ENCODE measurements around the gene CERT1.
"Not testable (repeated sequence)": the region's sequence is repeated elsewhere in the genome, so short reads cannot be mapped to it uniquely, and the experiment has no call there.

Gene CERT1

DNA sequence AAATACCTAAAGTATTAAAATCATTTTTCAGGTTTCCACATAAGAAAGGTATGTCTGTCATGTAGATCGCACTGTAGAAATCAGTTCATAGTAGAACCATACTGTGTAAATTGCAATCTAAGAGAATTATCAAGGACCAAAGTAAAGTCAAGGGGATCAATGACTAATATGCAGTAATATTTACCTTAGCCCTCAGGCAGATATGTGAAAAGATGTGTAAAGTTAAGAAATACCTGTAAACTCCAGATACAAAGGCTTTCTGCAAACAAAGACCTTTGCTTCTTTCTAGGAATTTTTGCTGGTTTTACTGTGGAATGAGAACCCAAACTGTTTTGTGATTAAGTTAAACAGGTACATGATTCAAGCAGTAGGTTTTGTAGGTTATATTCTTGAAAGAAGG is 11.8 kb upstream of the CERT1 start:
- DNase-seq: no peak

DNA sequence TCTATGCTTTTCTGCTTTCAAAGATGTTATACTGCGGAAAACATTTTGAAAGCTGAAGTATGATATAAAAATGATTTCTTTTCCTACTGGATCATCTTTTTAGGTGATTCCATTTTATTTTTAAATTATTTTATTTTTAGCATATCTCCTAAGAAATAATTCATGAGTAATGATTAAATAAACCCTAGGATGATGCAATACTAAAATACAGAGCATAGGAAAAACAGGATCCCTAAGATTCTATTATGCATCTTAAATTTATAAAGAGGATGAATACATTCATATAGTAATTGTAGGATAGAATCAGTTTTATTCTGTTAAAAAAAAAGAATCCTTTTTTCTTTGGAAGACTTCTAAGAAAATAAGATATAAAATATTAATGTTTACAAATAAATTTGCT is 11.1 kb upstream of the CERT1 start:
- no peak for DNase-seq

DNA sequence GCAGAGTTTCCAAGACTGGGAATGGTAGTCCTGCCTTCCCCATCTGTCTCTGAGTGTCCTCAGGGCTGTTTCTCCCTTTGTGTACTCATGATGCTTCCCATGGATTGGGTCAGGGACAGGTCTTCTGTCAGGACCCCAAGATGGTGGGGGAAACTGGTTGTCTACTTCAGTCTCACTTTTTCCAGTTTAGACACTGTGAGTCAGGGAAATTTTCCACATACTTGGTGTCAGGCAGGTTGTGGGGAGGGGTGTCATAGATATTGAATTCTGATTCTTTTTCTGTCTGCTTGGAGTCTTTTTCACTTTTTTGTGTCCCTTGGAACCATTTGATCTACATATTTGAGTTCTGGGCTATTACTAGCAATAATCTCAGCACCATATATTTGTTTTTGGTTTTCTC is 10.6 kb upstream of the CERT1 start:
- DNase-seq: no peak

DNA sequence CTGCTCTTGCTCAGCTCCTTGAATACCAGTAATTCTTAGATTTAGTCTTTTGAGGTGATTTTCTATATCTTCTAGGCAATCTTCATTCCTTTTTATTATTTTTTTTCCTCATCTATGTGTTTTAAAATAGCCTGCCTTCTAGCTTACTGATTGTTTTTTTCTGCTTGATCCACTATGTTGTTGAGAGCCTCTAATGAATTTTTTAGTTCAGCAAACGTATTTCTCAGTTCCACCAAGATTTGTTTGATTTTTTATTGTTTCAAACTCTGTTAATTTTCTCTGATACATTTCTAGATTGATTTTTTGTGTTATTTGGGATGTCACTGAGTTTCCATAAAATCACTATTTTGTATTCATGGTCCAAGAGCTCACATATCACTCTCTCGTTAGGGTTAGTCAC is 9.8 kb upstream of the CERT1 start:
- DNase-seq: no peak

DNA sequence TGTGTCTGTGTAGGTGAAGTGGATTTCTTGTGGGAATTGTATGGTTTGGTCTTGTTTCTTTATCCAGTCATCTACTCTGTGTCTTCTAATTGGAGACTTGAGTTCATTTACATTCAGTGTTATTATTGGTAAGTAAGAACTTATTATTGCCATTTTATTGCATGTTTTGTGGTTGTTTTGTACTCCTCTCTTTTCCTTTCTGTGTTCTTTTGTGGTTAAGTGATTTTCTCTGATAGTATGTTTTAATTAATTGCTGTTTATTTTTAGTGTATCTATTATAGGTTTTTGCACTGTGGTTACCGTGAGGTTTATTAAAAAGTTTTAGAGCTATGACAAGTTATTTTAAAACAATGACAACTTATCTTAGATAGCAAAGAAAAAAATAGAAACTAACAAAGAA is 8.3 kb upstream of the CERT1 start:
- DNase-seq: no peak

DNA sequence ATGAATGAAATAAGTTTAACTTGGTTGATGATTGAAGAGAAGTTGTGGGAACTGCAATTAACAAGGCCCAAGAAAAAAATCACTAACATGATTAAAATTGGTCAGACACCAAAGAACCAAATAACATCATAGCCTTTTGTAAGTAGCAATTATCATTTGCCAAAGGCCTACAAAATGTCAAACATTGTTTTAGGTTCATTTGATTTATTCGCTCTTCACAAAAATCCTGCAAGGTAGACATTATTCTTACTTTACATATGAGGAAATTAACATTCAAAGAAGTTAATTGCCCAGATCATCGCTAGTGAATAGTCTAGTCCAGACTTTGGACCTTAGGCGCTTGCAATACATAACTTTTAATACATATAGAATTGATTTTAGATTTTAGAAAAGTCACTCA is 2.9 kb upstream of the CERT1 start:
- DNase-seq: no peak

DNA sequence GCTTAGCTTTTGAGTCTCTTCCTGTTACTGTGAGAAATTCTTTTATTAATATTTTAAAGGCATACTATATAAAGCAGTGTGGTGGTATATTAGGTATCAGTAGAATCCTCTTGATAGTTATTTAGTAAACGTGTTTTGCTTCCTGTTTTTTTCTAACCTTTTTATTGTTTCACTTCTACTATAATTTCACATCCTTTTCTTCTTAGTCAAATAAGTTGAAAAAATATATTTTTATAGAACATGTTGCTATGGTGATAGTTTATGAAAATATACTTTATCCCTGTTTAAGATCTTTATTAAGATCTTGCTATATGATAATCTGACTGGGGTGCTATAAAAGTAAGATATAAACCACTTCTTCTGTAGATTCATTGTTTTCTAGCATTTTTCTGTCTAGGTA is 2.4 kb upstream of the CERT1 start:
- DNase-seq: no peak

DNA sequence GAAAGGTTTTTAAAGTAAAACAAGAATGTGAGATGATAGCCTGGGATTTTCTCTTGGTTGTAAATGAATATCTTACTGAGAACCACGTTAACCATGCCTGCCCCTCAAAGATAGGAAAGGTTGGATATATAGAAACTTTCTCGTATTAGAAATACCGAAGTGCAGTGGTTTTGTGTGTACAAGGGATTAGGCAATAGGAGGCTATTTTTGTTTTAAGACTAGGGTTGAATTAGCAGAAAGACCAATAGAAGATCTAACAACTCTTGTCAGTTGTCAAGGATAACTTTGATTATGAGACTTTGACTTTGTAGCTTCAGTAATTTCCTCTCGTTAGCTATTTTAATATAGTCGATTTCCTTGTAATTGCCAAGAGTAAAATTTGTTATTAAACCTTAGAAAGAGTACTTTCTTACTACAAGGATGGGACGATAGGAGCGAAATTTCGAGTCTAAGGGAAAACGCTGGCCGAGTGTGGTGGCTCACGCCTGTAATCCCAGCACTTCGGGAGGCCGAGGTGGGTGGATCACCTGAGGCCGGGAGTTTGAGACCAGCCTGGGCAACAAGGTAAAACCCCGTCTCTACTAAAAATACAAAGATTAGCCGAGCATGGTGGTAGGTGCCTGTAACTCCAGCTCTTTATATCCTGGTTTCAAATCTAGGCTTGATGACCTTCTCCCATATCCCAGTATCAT is 1.1 kb upstream of the CERT1 start:
- no peak for DNase-seq

DNA sequence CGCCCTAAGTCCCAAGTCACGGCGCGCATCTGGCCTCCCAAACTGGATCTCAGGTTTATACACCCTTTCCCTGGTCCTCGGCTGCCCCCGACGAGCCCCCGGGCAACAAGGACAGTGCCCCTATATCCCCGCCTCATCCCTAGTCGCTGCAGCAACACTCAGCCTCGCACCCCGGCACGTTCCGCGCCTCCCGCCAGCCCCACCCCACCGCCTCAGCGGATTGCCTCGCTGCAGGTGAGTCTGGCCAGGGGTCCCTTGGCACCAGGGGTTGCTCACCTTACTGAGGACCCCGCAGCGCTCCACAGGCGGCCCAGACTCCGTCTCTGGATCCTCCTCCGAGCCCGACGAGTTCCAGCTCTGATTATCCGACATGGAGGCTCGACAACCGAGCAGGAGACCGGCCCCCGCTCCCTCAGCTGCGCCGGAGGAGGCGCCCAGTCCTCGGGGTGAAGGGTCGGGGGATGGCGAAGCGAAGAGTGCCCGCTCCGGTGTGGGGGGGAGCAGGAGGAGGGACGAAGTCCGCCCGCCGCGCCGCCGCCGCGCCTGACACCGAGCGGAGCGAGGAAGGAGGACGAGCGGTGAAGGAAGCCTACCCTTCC is 494 bp downstream of the CERT1 start:
- no peak for DNase-seq

DNA sequence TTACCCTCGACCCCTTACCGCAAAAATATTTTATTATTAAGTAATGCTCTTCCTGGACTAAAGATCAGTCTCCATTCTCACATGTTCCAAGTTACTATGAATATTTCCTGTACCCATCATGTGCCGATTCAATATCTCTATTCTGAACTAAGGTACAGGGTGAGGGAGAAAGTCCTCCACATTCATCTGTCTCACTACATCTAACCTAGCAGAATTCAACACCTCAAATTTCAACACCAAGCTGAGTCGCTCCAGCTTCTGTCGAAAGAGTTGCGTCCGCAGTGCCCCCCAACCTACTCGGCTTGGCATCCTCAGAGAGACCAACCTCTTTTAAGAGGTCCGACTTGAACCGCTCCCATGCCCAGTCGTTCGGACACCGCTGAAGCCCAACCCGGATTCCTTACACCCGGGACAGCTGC is 1.0 kb downstream of the CERT1 start:
- no peak for DNase-seq

DNA sequence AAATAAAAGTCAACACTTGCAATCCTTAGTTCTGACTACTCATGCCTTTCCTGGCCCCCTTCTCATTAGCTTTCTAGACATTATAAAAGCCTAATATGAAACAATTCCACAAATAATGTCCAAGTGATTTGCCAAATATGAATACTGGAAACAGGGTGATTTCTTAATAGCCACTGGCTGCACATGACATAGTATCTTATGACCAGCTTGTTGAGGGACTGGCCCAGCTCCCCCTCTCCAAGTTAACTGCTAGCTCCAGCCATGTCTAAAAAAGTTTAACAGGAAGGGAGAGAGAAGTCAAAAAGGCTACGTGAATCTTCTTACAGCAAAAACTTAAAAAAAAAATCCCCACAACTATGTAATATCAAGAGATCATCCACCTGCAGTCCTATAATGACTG is 1.5 kb downstream of the CERT1 start:
- no peak for DNase-seq

DNA sequence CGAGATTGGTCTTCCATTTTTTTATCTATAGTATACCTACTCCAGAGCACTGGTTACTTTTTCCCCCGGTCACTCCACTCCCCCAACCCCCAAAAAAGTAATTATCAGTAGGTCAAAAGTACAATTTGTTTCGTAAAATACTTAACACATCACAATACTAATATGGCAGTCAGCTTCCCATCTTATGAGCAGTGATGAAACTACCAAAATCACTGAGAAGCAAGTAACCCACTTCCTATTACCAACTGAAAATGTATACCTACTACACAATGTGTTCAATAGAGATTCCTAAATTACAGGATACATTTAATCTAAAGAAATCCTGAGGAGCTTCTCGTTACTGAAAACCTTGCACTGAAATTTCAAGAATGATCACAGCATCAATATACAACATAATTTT is 1.9 kb downstream of the CERT1 start:
- DNase-seq: no peak

DNA sequence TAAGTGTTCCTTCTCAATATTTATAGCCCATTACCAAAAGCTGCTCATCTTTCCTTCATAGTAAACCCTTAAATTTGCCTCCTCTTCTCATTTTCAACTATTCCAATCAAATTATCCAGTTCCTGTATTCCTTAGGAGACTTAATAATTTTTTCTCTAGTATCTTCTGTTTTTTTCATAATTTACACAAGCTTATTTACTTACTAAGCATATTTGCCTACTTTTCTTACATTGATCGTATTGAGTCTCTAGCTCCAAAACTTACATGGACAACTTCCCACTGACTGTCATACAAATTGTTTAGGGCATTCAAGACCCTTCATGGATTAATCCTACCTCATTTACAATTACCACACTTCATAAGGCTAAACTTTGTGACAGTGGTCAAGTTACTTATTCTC is 3.6 kb downstream of the CERT1 start:
- DNase-seq: no peak

DNA sequence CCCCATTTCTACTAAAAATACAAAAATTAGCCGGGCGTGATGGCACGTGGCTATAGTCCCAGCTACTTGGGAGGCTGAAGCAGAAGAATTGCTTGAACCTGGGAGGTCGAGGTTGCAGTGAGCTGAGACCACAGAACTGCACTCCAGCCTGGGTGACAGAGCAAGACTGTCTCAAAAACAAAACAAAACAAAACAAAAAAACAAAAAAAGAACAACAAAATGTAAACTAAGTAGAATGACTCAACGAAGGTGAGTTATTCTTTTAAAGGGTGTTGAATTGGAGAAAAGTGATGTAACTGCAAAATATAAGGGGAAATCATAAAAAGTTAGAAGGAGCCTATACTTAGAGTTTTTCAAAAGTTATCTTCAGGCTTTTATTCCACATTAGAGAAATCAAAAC is 6.3 kb downstream of the CERT1 start:
- DNase-seq: not testable (repeated sequence)

DNA sequence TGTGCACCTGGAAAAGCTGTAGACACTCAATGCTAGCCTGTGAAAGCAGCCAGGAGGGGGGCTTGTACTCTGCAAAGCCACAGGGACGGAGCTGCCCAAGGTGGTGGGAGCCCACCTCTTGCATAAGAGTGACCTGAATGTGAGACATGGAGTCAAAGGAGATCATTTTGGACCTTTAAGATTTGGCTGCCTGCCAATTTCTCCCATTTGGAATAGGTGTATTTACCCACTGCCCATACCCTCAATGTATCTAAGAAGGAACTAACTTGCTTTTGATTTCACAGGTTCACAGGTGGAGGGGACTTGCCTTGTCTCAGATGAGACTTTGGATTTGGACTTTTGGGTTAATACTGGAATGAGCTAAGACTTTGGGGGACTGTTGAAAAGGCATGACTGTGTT is 12.6 kb downstream of the CERT1 start:
- DNase-seq: not testable (repeated sequence)

DNA sequence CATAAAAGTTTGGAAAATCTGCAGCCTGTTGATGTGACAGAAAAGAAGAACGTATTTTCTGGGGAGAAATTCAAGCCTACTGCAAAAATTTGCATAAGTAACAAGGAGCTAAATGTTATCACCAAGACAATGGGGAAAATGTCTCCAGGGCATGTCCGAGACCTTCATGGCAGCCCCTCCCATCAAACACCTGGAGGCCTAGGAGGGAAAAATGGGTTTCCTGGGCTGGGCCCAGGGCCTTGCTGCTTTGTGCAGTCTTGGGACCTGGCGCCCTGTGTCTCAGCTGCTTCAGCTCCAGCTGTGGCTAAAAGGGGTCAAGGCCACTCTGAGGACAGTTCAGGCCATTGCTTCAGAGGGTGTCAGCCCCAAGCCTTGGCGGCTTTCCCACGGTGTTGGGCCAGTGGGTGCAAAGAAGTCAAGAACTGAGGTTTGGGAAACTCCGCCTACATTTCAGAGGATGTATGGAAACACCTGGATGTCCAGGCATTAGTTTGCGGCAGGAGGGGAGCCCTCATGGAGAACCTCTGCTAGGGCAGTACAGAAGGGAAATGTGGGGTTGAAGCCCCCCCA is 13.1 kb downstream of the CERT1 start:
- no peak for DNase-seq

DNA sequence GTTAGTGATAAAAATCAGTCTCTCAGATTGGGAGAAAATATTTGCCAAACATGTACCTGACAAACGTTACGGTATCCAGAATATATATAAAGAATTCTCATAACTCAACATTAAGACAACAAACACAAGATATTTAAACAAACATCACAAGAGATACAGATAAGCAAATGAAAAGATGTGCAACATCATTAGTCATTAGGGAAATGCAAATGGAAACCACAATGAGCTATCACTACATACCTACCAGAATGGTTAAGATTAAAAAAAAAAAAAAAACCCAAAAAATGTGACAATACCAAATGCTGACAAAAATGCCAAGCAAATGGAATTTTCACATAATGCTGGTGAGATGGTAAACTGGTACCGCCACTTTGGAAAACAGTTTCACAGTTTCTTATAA is 15.4 kb downstream of the CERT1 start:
- DNase-seq: no peak

DNA sequence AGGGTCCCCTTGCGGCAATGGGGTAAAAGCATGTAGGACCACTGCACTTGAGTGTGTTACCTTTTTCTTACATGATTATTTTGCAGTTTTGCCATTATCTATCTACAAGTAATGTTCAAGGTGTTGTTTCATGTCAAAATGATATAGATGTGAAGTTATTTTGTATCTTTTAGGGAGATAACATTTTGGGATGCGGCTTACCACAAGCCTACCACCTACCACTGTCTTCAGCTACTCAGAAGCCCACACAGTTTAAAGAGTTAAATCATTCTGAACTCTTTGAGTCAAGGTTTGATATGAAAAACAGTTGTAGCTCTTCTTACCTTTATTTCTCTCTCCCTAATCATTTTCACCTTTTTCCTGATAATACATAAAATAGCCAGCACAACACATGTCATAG is 19.8 kb downstream of the CERT1 start:
- no peak for DNase-seq

DNA sequence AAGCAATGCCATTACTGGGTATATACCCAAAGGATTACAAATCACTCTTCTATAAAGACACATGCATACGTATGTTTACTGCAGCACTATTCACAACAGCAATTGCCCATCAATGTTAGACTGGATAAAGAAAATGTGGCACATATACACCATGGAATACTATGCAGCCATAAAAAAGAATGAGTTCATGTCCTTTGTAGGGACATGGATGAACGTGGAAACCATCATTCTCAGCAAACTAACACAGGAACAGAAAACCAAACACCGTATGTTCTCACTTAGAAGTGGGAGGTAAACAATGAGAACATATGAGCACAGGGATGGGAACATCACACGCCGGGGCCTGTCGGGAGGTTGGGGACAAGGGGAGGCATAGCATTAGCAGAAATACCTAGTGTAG is 21.6 kb downstream of the CERT1 start:
- not testable (repeated sequence) for DNase-seq

DNA sequence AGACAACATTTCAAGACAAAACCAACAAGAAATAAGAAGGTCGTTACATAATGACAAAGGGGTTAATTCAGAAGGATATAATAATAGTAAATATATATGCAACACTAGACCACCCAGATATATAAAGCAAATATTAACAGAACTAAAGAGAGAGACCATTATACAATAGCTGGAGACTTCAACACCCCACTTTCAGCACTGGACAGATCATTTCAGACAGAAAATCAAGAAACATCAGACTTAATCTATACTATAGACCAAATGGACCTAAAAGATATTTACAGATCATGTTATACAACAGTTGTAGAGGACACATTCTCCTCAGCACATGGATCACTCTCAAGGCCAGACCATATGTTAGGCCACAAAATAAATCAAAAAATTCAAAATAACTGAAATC is 26.8 kb downstream of the CERT1 start:
- no peak for DNase-seq

DNA sequence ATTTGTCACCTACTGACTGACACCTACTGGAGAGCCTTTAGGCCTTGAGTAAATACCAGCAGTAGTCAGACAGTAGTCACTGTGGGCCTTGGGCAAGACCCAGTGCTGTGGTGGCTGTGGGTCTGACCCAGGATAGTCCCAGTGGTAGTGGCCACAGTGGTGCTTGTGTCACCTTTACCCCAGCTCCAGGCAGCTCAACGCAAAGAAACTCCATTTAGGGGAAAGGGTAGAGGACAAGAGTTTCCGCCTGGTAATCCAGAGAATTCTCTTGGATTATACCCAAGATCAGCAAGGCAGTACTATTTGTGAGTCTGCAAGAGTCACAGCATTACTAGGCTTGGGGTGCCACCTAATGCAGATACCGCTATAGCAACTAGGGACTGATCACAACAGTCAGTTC is 28.9 kb downstream of the CERT1 start:
- DNase-seq: no peak

DNA sequence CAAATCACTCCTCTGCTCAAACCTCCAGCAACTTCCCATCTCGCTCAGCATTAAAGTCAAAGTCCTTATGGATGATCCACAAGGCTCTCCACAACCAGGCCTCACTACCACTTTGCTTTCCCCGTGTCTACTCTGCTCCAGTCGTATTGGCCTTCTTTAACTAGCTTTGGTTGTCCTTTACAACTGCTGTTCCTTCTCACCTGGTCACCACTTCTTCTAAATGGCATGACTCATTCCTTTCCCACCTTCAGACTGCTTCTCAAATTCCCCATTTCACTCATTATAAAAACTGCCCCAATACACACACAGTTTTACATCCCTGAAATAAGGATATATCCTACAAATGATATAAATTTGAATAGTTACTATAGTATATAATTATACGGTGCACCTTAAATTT is 30.4 kb downstream of the CERT1 start:
- DNase-seq: no peak

DNA sequence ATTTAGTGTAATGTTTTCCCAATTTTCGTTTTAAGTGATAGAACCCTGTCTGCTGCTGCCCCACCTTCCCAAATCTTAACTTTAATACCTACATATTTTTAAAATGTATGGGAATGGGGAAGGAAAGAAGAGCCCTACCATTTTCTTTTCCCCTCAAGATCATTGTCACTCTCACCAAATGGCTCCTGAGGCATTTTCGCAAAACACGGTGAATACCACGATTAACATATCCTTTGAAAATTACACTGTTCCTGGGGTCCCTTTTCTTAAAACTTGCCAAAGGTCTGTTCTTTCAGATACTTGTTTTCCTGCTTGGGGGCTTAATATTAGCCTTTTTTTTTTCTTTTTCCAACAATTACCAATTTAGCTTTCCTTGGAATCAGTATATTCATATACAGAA is 36.1 kb downstream of the CERT1 start:
- DNase-seq: no peak

DNA sequence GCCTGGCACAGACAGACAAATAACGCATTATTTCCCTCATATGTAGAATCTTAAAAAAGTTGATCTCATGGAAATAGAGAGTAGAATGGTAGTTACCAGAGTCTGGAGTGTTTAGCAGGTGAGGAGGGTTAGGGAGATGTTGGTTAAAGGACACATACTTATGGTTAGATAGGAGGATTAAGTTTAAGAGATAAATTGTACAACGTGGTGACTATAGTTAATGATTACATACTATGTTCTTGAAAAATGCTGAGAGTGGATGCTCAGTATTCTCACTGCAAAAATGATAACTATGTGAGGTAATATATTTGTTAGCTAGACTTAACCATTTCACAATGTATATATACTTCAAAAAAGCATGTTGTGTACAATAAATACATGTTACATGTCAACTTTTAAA is 38.0 kb downstream of the CERT1 start:
- DNase-seq: no peak

DNA sequence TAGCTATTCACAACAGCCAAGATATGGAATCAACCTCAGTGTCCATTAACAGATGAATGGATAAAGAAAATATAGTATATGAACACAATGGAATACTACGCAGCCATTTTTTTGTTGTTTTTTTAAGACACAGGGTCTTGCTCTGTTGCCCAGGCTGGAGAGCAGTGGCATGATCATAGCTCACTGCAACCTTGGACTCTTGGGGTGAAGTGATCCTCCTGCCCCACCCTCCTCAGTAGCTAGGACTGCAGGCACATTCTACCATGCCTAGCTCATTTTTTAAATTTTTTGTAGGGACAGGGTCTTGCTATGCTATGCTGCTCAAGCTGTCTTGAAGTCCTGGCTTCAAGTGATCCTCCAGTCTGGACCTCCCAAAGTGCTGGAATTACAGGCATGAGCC is 38.5 kb downstream of the CERT1 start:
- DNase-seq: no peak
